ENCODE data around the gene KREMEN1. TPM values are rescaled to one million over a fixed set of nuclear protein-coding genes. Genes with fewer than 3 reads are reported as not detected.

KREMEN1 gene
- total and polyA plus RNA-seq, 2 donors (not counting 1 experiment from before 2014, with no cell fraction given), result 0.01 TPM; not detected in 1

- no peaks in the 10 kb centered on the region for H3K9me3 Mint-ChIP-seq (ENCODE audit: insufficient read depth)
- Histone ChIP-seq H3K27me3 (replicated peaks in 1 of 4; ENCODE audit: control extremely low read depth in 1 of 4, control insufficient read depth in 3 of 4, insufficient read depth in 4 of 4, low read length in 3 of 4) (peaks cover 0 to 22% (median 9%) of the 10 kb centered on the region in 4 experiments), H2AFZ (ENCODE audit: insufficient read depth, low read depth, low read length, poor library complexity, severe bottlenecking) (no peak overlapping the region), H3K4me1 (ENCODE audit: control insufficient read depth in 2 of 2, insufficient read depth in 2 of 2, low read length in 2 of 2) (no peaks in the 10 kb centered on the region), H3K9me3 (ENCODE audit: control extremely low read depth in 1 of 3, control insufficient read depth in 2 of 3, insufficient read depth in 1 of 3, low read length in 2 of 3) (peaks cover 1 to 14% (median 3%) of the 10 kb centered on the region in 3 donors), H4K20me1 (ENCODE audit: control insufficient read depth, insufficient read depth, low read length, poor library complexity, severe bottlenecking) (no peaks in the 10 kb centered on the region), H3K9ac (ENCODE audit: low read length) (no peak overlapping the region), H3K27ac (ENCODE audit: low read length in 2 of 2) (no peak overlapping the region), H3K4me3 (ENCODE audit: control extremely low read depth in 1 of 5, extremely low read depth in 1 of 5, insufficient read depth in 1 of 5, low read depth in 2 of 5, low read length in 4 of 5) (no peak overlapping the region), H3K79me2 (ENCODE audit: control insufficient read depth, insufficient read depth, low read length) (no peaks in the 10 kb centered on the region), H3K36me3 (replicated peaks in 1 of 2; ENCODE audit: control extremely low read depth in 1 of 2, control insufficient read depth in 1 of 2, extremely low read depth in 1 of 2, insufficient read depth in 2 of 2, low read length in 1 of 2) (no peaks in the 10 kb centered on the region), H3K4me2 (replicated peaks; ENCODE audit: low read depth, low read length, poor library complexity, severe bottlenecking) (no peak overlapping the region)
- DNase-seq, result no peak
- TF ChIP-seq EZH2 (IDR thresholded peaks at IDR 0.05; ENCODE audit: borderline replicate concordance, insufficient read depth, low read depth, low read length, poor library complexity, severe bottlenecking), result no peak
- no peak for TF ChIP-seq CTCF (IDR thresholded peaks at IDR 0.05)
- H3K4me1 Mint-ChIP-seq, result no peaks in the 10 kb centered on the region
- CTCF ChIA-PET, result interaction anchor here (0.6 kb wide), 1 partner anchor 14 kb away, joined by 3 read pairs; no protein-coding TSS in a partner anchor
- intact Hi-C loops (cut with micrococcal nuclease), result no loop called here
- no peak for ATAC-seq (ENCODE audit: low read depth)
- H3K27ac Mint-ChIP-seq, result no peak overlapping the region
- 94% methylated on average over 17 of the region's 19 CpGs for WGBS (ENCODE audit: insufficient coverage)
- POLR2A ChIA-PET, result no interaction called here
- H3K4me3 Mint-ChIP-seq, result no peak overlapping the region
- H3K27me3 Mint-ChIP-seq, result peaks cover 60% of the 10 kb centered on the region
Observed at GRCh38 chr22:29183971-29184848, 111.4 kb downstream of the KREMEN1 start.
